GM18526 (cell line): ENCODE results near the gene BAZ2A.

Experiments
- POLR2A ChIP-seq: IDR thresholded peaks from 3 replicates; pipeline ENCODE4 v1.6.1; 2011; ENCODE audit not compliant: insufficient read length; ENCODE audit errors: extremely low read depth

BAZ2A gene

GRCh38 chr12:56630180-56630632 lies at the start of gene BAZ2A:
Gene BAZ2A, minus strand, starts transcription at chr12:56630326. Its CDS starts 12,796 bp downstream, at chr12:56617530.
- peak; percentile 26 for TF ChIP-seq POLR2A

GRCh38 chr12:56678852-56679251 lies 48.7 kb upstream of the BAZ2A start:
- TF ChIP-seq POLR2A = no peak

- TF ChIP-seq POLR2A = no peak
These were observed 47.6 kb upstream of the BAZ2A start for GRCh38 chr12:56677680-56678079.

- no peak for TF ChIP-seq POLR2A
These were observed 46.9 kb upstream of the BAZ2A start for GRCh38 chr12:56676851-56677580.

- no peak for TF ChIP-seq POLR2A
These were observed 41.5 kb upstream of the BAZ2A start for GRCh38 chr12:56671608-56672007.

- no peak for TF ChIP-seq POLR2A
These were observed 40.7 kb upstream of the BAZ2A start for GRCh38 chr12:56670836-56671235.

GRCh38 chr12:56668197-56668457 lies 38.0 kb upstream of the BAZ2A start:
- no peak for TF ChIP-seq POLR2A

GRCh38 chr12:56661979-56662638 lies 32.0 kb upstream of the BAZ2A start:
- no peak for TF ChIP-seq POLR2A

- TF ChIP-seq POLR2A = no peak
These were observed 31.4 kb upstream of the BAZ2A start for GRCh38 chr12:56661560-56661959.

GRCh38 chr12:56658921-56659320 lies 28.8 kb upstream of the BAZ2A start:
- no peak for TF ChIP-seq POLR2A

- no peak for TF ChIP-seq POLR2A
These were observed 27.6 kb upstream of the BAZ2A start for GRCh38 chr12:56657416-56658379.

GRCh38 chr12:56645717-56646446 lies 15.8 kb upstream of the BAZ2A start, which contains the start of gene ATP5F1B:
Gene ATP5F1B, minus strand, starts transcription at chr12:56645984. Its CDS starts 21 bp downstream, at chr12:56645963.
- TF ChIP-seq POLR2A = peak; percentile 98

GRCh38 chr12:56645201-56645716 lies 15.1 kb upstream of the BAZ2A start:
- no peak for TF ChIP-seq POLR2A

GRCh38 chr12:56644654-56645053 lies 14.5 kb upstream of the BAZ2A start:
- TF ChIP-seq POLR2A = no peak

- no peak for TF ChIP-seq POLR2A
These were observed 11.1 kb upstream of the BAZ2A start for GRCh38 chr12:56641219-56641618.

- no peak for TF ChIP-seq POLR2A
These were observed 7.5 kb upstream of the BAZ2A start for GRCh38 chr12:56637621-56638020.
